Measurements from ENCODE around the gene PIK3C2G.

DNA sequence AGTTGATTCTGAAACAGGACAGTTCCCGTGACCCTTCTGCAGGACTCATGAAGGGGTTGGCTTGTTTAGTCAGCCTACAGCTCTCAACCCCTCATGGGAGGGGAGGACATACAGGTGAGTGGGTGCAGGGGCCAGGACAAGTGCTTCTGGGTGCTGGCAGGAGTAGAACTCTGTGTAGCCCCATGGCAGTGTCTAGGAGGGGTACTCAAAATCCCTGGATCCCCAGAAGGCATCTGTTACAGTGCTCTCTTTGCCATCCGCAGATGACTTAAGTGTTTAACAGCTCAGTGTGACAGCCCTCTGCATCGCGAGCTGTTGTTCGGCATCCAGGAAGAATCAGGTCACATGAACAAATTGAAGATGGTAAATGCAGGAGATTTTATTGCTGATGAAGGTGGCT, 91.0 kb downstream of the PIK3C2G start:
- TF ChIP-seq ISL1 (CRISPR knock-in tag; IDR thresholded peaks at IDR 0.05) (no peak), ZFP30 (CRISPR knock-in tag; IDR thresholded peaks at IDR 0.05) (no peak), ZNF70 (CRISPR knock-in tag; IDR thresholded peaks at IDR 0.05) (no peak), GLIS3 (CRISPR knock-in tag; IDR thresholded peaks at IDR 0.05) (no peak), ARNTL (CRISPR knock-in tag; IDR thresholded peaks at IDR 0.05; ENCODE audit: borderline replicate concordance, low read depth) (no peak), ZC3H10 (CRISPR knock-in tag; IDR thresholded peaks at IDR 0.05) (no peak), CSDC2 (CRISPR knock-in tag; IDR thresholded peaks at IDR 0.05) (no peak), ESRRG (CRISPR knock-in tag; IDR thresholded peaks at IDR 0.05) (no peak), BACH2 (CRISPR knock-in tag; IDR thresholded peaks at IDR 0.05; ENCODE audit: borderline replicate concordance) (no peak), RARB (CRISPR knock-in tag; IDR thresholded peaks at IDR 0.05) (no peak)
- TF ChIP-seq, protein P1, sequence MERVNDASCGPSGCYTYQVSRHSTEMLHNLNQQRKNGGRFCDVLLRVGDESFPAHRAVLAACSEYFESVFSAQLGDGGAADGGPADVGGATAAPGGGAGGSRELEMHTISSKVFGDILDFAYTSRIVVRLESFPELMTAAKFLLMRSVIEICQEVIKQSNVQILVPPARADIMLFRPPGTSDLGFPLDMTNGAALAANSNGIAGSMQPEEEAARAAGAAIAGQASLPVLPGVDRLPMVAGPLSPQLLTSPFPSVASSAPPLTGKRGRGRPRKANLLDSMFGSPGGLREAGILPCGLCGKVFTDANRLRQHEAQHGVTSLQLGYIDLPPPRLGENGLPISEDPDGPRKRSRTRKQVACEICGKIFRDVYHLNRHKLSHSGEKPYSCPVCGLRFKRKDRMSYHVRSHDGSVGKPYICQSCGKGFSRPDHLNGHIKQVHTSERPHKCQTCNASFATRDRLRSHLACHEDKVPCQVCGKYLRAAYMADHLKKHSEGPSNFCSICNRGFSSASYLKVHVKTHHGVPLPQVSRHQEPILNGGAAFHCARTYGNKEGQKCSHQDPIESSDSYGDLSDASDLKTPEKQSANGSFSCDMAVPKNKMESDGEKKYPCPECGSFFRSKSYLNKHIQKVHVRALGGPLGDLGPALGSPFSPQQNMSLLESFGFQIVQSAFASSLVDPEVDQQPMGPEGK (CRISPR knock-in tag; IDR thresholded peaks at IDR 0.05; ENCODE audit: borderline replicate concordance) = no peak
- TF ChIP-seq, protein P2, sequence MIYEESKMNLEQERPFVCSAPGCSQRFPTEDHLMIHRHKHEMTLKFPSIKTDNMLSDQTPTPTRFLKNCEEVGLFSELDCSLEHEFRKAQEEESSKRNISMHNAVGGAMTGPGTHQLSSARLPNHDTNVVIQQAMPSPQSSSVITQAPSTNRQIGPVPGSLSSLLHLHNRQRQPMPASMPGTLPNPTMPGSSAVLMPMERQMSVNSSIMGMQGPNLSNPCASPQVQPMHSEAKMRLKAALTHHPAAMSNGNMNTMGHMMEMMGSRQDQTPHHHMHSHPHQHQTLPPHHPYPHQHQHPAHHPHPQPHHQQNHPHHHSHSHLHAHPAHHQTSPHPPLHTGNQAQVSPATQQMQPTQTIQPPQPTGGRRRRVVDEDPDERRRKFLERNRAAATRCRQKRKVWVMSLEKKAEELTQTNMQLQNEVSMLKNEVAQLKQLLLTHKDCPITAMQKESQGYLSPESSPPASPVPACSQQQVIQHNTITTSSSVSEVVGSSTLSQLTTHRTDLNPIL (CRISPR knock-in tag; IDR thresholded peaks at IDR 0.05; ENCODE audit: low read depth) = no peak

All from SK-N-SH treated with all-trans-retinoic acid at 6 μM for 48 hours (cell line).